ENCODE measurements around the gene FGF9.

FGF9 gene

GRCh38 chr13:21670883-21671619 lies at the start of gene FGF9:
TSS of gene FGF9 (plus strand) at chr13:21671073. CDS start at chr13:21671913, 840 bp downstream.
- peak; percentile 88 for DNase-seq

GRCh38 chr13:21625366-21625765 lies 45.5 kb upstream of the FGF9 start:
- DNase-seq = peak; percentile 38

- no peak for DNase-seq
These were observed 38.7 kb upstream of the FGF9 start for GRCh38 chr13:21632196-21632595.

GRCh38 chr13:21636656-21637055 lies 34.2 kb upstream of the FGF9 start:
- DNase-seq = peak; percentile 55

- DNase-seq = peak; percentile 96
These were observed 33.6 kb upstream of the FGF9 start for GRCh38 chr13:21637296-21637695.

- peak; percentile 23 for DNase-seq
These were observed 32.3 kb upstream of the FGF9 start for GRCh38 chr13:21638319-21639282.

- no peak for DNase-seq
These were observed 31.3 kb upstream of the FGF9 start for GRCh38 chr13:21639561-21639960.

- no peak for DNase-seq
These were observed 29.2 kb upstream of the FGF9 start for GRCh38 chr13:21641629-21642028.

- DNase-seq = no peak
These were observed 13.3 kb upstream of the FGF9 start for GRCh38 chr13:21657538-21657937.

GRCh38 chr13:21659087-21659486 lies 11.8 kb upstream of the FGF9 start:
- no peak for DNase-seq

GRCh38 chr13:21661097-21661909 lies 9.6 kb upstream of the FGF9 start:
- no peak for DNase-seq

GRCh38 chr13:21663197-21663596 lies 7.7 kb upstream of the FGF9 start:
- DNase-seq = no peak

- DNase-seq = no peak
These were observed 2.1 kb upstream of the FGF9 start for GRCh38 chr13:21668732-21669275.

GRCh38 chr13:21670006-21670882 lies 629 bp upstream of the FGF9 start:
- DNase-seq = peak; percentile 73

- no peak for DNase-seq
These were observed 880 bp downstream of the FGF9 start for GRCh38 chr13:21671620-21672286.

GRCh38 chr13:21672287-21672680 lies 1.4 kb downstream of the FGF9 start:
- no peak for DNase-seq

- no peak for DNase-seq
These were observed 2.1 kb downstream of the FGF9 start for GRCh38 chr13:21672796-21673538.

- no peak for DNase-seq
These were observed 2.6 kb downstream of the FGF9 start for GRCh38 chr13:21673539-21673788.

GRCh38 chr13:21673789-21674489 lies 3.1 kb downstream of the FGF9 start:
- DNase-seq = peak; percentile 80

- peak; percentile 59 for DNase-seq
These were observed 3.7 kb downstream of the FGF9 start for GRCh38 chr13:21674490-21675009.

All from COR-L47 (cell line).